ENCODE data around the gene ARHGAP24.

ARHGAP24 gene

GRCh38 chr4:85696661-85697060, 221.7 kb downstream of the ARHGAP24 start:
- DNase-seq (ENCODE audit: low read depth in 2 of 2) = no peak

GRCh38 chr4:85697854-85698253, 222.9 kb downstream of the ARHGAP24 start:
- no peak for DNase-seq (ENCODE audit: low read depth in 2 of 2)

- DNase-seq (ENCODE audit: low read depth in 2 of 2) = no peak
Observed at GRCh38 chr4:85700362-85700761, 225.4 kb downstream of the ARHGAP24 start.

GRCh38 chr4:85701861-85702321, 226.9 kb downstream of the ARHGAP24 start:
- DNase-seq (ENCODE audit: low read depth in 2 of 2) = no peak

- no peak for DNase-seq (ENCODE audit: low read depth in 2 of 2)
Observed at GRCh38 chr4:85703096-85703495, 228.1 kb downstream of the ARHGAP24 start.

- no peak for DNase-seq (ENCODE audit: low read depth in 2 of 2)
Observed at GRCh38 chr4:85707611-85708010, 232.7 kb downstream of the ARHGAP24 start.

GRCh38 chr4:85708468-85708867, 233.5 kb downstream of the ARHGAP24 start:
- DNase-seq (ENCODE audit: low read depth in 2 of 2) = no peak

GRCh38 chr4:85713005-85713404, 238.1 kb downstream of the ARHGAP24 start:
- DNase-seq (ENCODE audit: low read depth in 2 of 2) = no peak

GRCh38 chr4:85715991-85716737, 241.2 kb downstream of the ARHGAP24 start:
- DNase-seq (ENCODE audit: low read depth in 2 of 2) = no peak

GRCh38 chr4:85717351-85717750, 242.4 kb downstream of the ARHGAP24 start:
- DNase-seq (ENCODE audit: low read depth in 2 of 2) = no peak

GRCh38 chr4:85717847-85718246, 242.9 kb downstream of the ARHGAP24 start:
- no peak for DNase-seq (ENCODE audit: low read depth in 2 of 2)

- no peak for DNase-seq (ENCODE audit: low read depth in 2 of 2)
Observed at GRCh38 chr4:85720735-85721134, 245.8 kb downstream of the ARHGAP24 start.

GRCh38 chr4:85722401-85722800, 247.5 kb downstream of the ARHGAP24 start:
- no peak for DNase-seq (ENCODE audit: low read depth in 2 of 2)

- DNase-seq (ENCODE audit: low read depth in 2 of 2) = no peak
Observed at GRCh38 chr4:85722807-85723206, 247.9 kb downstream of the ARHGAP24 start.

- no peak for DNase-seq (ENCODE audit: low read depth in 2 of 2)
Observed at GRCh38 chr4:85724791-85725563, 250.0 kb downstream of the ARHGAP24 start.

- DNase-seq (ENCODE audit: low read depth in 2 of 2) = no peak
Observed at GRCh38 chr4:85725721-85726170, 250.8 kb downstream of the ARHGAP24 start.

- no peak for DNase-seq (ENCODE audit: low read depth in 2 of 2)
Observed at GRCh38 chr4:85726555-85726954, 251.6 kb downstream of the ARHGAP24 start.

GRCh38 chr4:85728464-85728863, 253.5 kb downstream of the ARHGAP24 start:
- DNase-seq (ENCODE audit: low read depth in 2 of 2) = no peak

GRCh38 chr4:85732124-85732523, 257.2 kb downstream of the ARHGAP24 start:
- no peak for DNase-seq (ENCODE audit: low read depth in 2 of 2)

- no peak for DNase-seq (ENCODE audit: low read depth in 2 of 2)
Observed at GRCh38 chr4:85733798-85734197, 258.8 kb downstream of the ARHGAP24 start.

GRCh38 chr4:85734424-85734831, 259.5 kb downstream of the ARHGAP24 start:
- DNase-seq (ENCODE audit: low read depth in 2 of 2) = no peak

GRCh38 chr4:85736571-85736970, 261.6 kb downstream of the ARHGAP24 start:
- DNase-seq (ENCODE audit: low read depth in 2 of 2) = no peak

GRCh38 chr4:85737254-85737653, 262.3 kb downstream of the ARHGAP24 start:
- DNase-seq (ENCODE audit: low read depth in 2 of 2) = no peak
